ENCODE data around the gene MC2R.

Gene MC2R

DNA sequence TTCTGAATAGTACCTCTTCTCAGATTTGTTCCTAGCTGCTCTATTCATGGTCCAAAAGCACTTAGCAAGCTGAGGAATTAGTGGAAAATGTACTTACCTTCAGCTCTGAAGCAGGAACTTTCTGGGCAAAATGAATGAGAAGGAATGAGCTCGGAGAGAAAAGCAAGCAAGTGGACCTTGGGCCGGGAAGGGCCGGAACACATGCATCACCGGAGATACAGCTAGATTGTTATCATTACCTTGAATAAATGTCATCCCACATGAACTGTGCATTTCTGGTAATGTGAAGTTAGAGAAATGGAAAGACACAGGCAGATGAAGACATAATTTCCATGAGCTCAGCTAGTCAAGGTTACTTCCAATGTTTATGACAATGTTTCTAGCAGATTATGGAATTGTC, at the start of gene MC2R:
Gene MC2R, minus strand, starts transcription at position 146 of the 400 bp plus-strand sequence. CDS start 30,018 bp downstream, outside the sequence.
- no peak for DNase-seq

DNA sequence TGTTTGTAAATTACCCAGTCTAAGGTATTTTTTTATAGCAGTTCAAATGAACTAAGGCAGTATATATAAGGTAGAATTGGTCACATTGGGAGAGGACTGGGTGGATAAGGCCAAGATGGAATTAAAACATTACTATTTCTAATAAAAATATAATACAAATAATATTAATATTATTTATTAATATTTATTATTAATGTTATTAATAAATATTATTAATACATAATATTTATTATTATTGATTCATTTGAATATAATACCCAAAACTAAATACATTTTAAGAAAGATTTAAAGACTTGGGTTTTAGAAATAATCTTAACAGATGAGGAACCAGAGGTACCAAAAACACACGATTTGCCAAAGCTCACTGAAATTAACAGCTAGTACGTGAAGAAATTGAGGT, 30.5 kb upstream of the MC2R start:
- no peak for DNase-seq

DNA sequence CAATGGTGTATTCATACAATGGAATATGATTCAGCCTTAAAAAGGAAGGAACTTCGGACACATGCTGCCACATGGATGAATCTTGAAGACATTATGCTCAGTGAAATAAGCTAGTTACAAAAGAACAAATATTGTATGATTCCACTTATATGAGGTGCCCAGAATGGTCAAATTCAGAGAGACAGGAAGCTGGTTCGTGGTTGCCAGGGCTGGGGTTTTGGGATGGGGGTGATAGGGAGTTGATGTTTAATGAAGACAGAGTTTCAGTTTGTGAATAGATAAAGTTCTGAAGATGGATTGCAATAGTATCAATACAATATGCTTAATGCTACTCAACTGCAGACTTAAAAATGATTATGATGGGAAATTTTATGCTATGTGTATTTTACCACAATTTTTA, 28.0 kb upstream of the MC2R start:
- DNase-seq = no peak

DNA sequence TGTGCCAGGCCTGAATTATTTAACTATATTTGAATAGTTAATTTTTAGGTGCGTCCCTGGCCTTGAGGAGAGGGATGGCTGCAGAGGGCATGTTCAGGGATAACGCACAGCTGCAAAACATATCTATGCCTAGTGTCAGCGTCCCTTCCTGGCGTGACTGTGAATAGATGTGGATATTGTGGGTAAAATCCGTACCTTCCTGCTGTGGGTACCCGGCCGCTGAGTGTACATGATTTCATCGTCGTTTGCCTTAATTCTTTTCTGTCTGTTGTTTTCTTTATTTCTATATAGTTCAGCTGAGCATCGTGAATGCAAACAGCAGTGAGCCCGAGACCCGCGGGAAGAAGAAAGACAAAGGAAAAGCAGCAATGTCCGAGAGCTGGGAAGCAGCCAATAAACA, 25.0 kb upstream of the MC2R start:
- no peak for DNase-seq

DNA sequence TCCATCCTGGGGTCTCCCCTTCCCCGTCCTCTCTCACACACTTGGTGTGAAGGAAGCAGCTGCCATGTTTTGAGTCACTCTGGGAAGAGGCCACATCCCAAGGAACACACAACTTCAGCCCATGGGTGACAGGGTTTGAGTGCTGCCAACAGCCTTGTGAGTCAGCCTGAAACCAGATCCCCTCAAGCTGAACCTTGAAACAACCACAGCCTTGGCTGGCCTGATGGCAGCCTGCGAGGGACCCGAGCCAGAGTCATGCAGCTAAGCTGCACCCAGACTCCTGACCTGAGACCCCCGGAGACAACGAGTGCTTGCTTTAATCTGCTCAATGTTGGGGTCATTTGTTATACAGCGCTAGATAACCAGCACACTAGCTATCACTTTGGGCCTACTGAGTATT, 19.3 kb upstream of the MC2R start:
- DNase-seq = no peak

DNA sequence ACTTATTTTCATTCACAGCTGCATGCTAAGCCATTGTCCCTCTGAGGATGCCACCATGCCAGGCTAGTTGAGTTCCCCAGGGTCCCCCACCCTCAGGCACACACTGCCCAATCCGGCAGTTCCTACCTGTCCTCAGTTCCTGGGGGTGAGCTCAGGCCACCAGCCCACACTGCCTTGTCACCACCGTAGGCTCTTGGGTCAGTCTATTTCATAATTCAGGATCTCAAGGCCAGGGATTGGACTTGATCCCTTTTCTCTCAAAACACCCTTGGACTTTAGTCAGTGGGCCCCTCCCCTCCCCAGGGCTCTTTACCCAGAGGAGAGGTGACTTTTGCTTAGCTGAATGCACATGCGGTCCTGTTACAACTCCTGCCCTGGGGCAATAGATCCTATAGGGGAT, 18.7 kb upstream of the MC2R start:
- DNase-seq = no peak

DNA sequence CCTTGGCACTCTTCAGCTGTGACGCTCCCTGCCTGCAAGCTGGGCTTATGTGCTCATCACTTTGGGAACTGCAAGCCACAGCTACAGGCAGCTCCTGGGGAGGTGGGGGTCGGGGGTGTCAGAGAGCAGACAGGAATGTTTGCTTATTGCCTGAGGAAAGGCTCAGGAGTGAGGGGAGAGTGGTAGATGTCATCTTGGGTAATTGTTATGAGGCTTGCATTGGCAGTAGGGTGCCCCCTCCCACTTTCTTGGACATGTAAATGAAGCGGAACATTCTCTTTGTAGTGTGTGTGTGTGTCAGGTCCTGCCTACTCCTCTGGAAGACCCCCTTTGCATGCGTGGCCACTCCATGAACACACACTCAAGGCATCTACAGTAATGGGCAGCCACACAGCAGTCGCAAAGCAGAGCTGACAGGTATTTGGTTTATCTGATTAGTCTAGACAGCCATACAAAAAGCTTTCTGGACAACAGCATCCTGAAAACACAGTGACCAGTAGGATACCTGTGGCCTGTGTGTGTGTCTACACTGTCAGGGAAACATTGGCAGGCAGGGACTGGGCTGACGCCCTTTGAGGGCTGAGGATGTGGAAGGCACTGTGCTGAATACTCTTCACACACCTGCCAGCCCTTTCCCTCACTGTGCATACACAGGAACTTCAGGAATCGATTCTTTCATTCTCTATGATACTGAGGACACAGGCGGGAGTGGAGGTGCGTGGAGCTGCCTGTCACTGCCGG, 17.1 kb upstream of the MC2R start:
- no peak for DNase-seq

DNA sequence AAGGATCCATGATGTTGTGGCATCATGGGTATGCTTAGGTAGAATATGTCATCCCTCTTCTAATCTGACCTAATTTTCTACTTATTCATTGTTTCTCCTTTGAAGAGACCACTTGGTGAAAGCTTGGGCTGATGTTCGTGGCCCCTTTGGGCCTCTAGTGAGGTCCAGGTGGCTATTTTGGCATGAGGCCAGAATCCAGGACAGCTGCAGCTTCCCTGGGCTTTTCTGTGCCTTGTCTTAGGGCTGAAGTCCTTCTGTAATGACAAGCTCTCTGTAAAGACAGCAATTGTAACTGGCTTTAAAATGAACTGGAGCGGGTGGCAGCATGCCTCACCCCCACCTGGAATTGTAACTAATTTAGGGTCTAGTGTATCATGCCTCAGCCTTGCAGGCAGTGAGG, 15.6 kb upstream of the MC2R start:
- no peak for DNase-seq

DNA sequence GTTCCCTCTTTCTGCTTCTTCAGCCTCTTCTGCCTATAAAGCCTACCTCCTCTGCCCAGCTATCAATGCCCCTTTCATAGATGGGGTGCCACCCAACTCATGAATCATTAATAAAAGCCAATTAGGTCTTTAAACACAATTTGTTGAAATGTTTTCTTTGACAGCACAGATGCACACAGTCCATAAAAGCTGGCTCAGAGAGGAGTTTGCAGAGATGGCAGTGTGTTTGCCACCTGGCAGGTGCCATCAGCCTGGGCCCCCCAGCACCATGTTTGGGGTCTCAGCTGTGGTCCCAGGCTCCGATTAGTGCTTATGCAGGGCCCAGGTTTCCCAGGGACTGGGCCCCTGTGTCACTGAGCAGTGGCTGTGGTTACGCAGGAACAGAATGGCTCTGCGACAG, 7.9 kb upstream of the MC2R start:
- no peak for DNase-seq

DNA sequence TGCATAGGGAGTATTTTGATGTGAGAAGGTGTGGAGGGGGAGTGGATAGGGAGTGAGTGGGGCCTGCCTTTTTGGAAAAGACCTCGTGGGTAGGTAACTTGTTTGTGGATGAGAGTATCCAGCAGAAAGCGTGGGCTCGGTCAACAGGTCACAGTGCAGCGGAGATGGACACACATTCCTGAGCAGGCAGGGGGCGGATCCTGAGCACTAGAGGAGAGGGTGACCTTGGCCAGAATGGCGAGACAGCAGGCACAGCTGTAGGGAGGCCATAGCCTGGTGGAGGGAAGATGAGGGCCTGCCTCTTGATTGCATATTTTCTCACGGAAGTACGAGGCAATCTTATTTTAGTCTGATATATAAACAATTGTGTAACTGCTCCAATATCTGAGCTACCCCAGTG, 3.6 kb upstream of the MC2R start:
- DNase-seq = no peak

DNA sequence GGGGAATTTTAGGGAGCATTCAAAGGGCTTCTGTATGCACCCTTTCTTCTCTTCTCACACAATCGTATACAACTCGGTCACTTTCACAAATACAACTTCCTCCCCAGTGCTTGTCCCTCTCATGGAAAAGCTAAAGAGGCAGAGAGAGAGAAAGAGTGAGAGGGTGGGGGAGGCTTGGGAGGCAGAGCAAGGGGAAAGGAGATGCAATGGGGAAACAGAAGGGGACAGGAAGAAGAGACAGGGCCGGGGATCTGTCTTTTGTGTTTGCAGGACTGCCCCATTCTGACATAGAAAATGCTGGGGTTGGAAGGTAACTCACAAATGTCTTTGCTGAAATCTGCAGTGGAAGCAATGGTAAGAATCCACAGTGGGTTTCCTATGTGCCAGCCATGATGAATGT, 2.1 kb upstream of the MC2R start:
- no peak for DNase-seq

DNA sequence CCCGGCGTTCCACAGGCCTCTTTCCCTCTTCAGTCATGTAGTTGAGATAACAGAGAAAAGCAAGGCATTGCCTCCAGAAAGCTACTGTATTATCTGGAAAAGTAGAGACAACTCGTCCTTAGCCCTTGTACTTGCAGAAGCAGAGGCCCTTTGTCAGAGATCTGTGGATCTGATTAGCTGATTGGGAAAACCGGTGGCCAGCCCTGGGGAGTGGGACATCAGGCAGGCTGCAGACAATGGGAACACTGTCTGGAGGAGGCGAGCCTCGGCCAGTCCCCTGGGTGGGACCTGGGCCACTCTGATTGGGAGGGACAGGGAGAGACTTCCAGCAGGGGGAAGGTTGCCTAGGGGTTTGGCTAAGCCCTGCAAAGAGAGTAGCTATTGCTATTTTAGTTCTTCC, 1.2 kb upstream of the MC2R start:
- DNase-seq = no peak

DNA sequence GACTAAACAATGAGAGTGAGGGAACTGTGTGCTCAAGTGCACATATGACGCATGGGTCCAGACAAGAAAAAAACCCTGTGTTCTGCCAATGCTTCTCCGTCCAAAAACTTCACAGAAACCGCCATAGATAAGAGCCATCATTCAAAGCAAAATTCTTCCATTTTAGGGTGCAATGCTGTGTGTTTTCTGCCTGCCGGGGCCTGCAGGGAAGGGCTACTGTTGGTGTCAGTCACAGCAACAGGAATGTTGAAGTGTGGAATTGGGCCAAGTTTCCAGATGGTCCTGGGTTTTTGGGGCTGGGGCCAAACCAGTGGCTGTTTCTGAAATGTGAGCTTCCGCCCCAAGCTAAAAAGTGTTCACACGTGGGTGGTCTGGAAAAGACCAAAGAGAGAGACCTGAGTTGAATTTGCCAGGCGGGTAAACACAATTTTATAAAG, 677 bp upstream of the MC2R start:
- no peak for DNase-seq

DNA sequence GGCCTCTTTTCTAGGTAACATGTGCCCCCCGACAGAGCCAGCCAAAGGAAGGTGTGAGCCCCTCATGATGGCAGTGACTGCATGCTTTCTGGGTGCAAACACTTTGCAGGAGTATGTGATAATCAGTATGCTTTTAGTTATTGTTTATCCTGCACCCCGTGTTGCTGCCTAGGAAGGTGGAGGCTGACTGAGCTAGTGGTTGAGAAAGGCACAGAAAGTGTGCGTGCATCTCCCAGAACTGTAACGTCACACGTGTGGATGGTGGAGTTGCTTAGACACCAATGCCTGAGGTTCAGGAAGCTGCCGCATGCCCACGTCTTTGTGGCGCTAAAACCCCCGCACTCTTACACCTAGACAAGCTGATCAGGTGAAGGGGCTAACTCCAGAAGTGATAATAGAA, 580 bp downstream of the MC2R start:
- no peak for DNase-seq

DNA sequence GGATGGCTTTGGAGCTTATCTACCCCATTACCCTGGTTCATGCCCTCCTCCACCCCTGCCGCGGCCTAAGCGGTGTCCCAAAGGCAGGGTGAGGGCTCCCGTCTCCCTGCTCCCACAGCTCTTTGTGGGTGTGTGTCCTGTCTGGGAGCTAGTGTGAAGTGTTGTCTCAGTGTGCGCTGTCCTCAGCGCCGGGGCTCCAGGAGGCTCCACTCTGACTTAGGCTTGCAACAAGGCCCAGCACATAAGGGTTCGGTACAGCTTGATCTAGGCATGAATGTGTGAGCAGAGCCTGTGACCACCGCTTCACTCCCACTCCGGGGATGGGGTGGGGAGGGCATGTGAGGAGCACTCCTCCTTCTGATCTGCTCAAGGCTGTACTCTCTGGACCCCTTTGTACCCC, 1.2 kb downstream of the MC2R start:
- no peak for DNase-seq

DNA sequence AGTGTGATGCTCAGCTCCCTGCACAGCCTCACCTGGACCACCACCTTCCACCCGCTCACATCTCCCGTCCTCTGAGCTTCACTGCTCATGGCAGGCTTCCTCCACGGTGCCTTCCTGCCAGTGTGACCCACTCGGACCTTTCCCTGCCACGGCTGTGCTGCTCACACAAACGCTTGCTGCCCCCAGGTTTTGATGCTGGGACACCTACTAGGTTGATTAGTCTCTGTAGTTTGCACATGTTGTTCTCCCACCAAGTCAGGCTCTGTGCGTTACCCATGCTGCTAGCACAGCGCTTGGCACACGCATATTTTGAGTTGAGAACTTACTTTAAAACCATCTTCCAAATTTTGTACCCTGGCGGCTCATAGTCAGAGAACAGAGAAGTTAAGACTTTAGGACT, 2.1 kb downstream of the MC2R start:
- no peak for DNase-seq

DNA sequence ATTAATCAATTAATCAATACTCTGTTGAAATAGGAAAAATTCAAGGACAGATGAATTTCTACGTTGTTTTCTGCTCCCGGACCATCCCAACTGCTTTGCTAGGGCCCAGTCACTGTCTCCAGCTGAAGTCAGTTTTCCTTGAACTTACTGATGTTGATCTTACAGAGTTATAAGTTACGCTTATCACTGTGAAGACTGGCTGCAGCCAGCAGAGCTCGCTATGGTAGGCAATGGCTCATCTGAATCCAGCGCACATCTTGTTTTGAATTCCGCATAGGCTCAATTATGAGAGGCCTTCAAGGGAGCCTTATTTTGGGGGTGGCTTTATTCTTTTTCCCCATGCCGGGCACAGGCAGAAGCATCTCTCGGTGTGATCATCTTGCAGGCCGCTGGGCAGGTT, 2.7 kb downstream of the MC2R start:
- no peak for DNase-seq

DNA sequence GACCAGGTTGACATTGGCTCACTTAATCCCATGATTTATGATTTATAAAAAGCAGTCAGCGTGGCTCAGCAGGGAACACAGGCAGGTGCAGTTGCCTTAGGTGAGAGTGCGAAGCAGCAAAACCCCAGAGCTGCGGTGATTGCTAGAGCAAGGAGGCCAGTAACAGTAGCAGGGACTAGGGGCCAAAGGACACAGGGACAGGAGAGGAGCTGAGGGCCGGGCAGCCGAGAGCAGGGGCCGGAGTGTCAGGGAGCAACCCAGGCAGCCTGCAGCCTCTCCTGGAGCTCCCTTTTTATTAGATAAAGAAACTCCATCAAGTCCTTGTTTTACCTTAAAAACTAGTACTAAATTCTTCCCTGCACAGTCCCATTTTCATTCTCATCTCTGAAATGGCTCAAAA, 4.3 kb downstream of the MC2R start:
- DNase-seq = no peak

DNA sequence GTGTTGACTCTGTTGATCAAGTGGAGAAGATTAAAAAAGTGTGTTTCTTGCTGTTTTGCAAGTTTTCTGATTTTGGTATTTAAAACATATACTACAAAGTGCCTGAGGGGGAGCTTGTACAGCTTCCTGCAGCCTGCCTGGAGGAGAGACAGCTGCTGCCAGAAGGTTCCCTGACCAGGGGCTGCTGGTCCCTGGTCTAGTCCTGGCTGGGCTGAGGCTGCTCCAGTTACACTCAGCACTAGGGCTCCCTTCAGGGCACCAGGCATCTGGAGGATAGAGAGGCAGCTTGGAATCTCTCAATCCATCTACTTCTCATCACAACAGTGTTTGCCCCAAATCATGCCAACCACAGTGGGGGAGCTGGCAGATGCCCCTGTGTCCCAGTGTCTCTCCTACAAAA, 4.8 kb downstream of the MC2R start:
- no peak for DNase-seq

DNA sequence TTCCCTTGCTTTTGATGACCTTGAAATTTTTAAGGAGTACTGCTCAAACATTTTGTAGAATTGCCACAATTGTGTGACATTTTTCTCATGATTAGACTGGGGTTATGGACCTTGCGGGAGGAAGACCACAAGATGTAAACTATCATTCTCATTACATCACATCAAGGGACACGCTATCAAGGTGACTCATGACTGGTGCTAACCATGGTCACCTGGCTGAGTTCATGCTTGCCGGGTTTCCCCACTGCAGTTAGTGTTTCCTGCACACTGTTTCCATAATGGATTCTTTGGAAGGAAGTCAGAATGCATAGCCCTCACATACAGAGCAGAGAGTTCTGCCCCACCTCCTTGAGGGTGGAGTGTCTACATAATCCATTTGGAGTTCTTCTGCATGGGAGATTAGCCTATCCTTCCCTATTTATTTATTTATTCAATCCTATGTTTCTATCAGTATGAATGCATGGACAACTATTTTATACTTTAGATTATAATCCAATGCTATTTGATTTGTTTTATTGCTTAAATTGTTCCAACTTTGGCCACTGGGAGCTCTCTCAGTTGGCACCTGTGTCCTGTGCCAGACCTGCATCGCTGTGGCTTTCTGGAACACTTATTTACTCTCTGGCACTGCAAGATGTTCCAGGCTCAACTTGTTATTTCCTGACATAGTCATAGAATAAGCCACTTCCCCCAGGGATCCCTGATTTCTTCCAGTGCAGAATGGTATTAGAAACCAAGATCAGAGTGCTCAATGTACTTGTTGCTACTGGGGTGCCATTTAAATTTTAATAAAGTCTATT, 6.0 kb downstream of the MC2R start:
- no peak for DNase-seq

DNA sequence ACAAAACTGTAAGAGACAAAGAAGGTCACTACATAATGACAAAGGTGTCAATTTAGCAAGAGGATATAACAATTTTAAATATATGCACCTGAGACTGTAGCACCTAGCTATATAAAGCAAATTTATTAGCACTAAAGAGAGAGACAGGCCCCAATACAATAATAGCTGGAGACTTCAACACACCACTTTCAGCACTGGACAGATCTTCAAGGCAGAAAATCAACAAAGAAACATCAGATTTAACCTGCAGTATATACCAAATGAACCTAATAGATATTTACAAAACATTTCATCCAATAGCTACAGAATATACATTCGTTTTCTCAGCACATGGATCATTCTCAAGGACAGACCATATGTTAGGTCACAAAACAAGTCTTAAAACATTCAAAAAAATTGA, 14.7 kb downstream of the MC2R start:
- no peak for DNase-seq

DNA sequence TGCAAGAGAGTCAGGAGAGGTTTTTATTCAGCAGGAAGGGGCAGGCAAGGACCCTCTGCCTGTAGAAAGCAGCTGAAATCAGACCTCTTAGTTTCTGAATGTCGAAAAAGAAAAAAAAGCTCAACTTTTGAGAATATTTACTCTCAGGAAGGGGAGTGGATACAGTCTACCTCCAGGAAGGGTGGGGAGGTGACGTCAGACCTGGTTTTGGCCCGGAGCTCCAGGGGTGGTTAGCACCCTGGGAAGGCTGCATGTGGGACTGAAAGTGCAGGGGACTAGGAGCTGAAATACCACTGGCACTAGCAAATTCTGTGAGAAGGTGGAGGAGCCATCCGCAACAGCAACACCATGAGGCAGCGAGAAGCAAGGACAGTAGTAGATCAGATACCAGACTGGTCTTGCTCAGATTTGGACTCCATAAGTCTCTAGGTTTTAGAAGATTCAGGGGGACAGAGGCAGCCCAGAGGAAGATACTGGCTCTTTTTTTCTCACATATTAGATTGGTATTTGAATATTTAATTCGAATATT, 19.8 kb downstream of the MC2R start:
- DNase-seq = no peak

DNA sequence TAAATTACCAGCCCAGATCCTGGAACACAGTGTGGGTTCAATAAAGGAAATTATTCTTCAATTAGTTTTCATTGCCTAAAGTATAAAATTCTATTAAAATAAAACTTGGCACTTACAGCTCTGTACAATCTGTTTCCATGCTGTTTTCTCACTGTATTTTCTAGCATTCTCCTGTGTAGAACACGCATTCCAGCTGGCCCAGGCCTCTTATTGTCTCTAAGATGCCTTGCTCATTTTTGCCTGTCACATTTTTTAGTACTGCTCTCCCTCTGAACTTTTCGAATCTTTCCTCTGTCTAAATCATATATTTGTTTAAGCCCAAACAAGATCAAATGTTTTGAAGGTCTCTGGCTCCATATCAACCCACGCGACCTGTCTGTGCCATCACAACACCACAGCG, 20.8 kb downstream of the MC2R start:
- DNase-seq = no peak

DNA sequence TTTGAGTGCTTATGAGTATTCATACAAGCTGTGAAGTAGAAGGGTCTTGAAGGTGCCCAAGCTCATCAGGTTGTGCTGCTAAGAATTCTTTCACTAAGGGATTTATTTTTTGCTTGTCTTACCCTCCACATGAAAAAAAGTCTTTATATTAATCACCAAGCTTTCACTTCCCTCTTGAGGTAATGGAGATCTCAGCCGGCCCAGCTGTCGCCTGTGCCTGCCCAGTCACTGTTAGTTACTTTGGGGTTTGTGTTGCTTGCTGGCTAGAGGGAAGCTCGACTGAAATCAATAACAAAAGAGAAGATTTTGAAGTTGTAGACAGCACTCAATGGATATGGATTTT, 21.9 kb downstream of the MC2R start:
- DNase-seq = no peak

DNA sequence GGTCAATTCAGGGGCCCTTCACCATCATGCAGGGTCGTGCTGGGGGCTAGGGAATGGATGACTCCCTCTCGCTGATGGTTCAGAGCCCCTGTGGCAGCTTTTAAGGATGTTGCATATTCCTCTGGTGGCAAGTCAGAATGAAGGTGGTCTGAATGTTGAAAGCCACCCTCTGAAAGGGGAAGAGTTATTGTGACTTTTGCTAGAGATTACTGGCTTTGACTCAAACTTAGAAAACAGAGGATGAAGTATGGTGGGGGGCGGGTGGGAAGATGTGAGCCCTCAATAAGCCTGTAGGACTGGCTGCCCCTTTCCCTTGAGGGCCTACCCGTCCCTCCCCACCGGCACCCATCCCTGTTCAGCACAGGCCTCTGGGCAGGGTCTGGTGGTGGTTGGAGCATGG, 23.2 kb downstream of the MC2R start:
- no peak for DNase-seq
